EH (cell line): ENCODE results near the gene ERP29.
"Not testable (repeated sequence)": the region's sequence is repeated elsewhere in the genome, so short reads cannot be mapped to it uniquely, and the experiment has no call there.

Source experiments
- DNase-seq: peaks from one replicate; pipeline ENCODE4 v3.0.0-alpha.2; 2015; ENCODE audit warnings: low read depth

ERP29 gene

DNA sequence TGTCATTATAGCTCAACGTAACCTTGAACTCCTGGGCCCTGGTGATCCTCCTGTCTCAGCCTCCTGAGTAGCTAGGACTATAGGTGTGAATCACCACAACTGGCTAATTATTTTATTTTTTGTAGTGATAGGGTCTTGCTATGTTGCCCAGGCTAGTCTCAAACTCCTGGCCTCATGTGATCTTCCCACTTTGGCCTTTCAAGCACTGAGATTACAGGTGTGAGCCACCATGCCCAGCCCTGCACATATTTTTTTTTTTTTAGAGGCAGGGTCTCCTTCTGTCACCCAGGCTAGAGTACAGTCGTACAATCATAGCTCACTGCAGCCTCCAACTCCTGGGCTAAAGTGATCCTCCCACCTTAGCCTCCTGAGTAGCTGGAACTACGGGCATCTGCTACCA lies 9.2 kb upstream of the ERP29 start:
- DNase-seq = no peak

DNA sequence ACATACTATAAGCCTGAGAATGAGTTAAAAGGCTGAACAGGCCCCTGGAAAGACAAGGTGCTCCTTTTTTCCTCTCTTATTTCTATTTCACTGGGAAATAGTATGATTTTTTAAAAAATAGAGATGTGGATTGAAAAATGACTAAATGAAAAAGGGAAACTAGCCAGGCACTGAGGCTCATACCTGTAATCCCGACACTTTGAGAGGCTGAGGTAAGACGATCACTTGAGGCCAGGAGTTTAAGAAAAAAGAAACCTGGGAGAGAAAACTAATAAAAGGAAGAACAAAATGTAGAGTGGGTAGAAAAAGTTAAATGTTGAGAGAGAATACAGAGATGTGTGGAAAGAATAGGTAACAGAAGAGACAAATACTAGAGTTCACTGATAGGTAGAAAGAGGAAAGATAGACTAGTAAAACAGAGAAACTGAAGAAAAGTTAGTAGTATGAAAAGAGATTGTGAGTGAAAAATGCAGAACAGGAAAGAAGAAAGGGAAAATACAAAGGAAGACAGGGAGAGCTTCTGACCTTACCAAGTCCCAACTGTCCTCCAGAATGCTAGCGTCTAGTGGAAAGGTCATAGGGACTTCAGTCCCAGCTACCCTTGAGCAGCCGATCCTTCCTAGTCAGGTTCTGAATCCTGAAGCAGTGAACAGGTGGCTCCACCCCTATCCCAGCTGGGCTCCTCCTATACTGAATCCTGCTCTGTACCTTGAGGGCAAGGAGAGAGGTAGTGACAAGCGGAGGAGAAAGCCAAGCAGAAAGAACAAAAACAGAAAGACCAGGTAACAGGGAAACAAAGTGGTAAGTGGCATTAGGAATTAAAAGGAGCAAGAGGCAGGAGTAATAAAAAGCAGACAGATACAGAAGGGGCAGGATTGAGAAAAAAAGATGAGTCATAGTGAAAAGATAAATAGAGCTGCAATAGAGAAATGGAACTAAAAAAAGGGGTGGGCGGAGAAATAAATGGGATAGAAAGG lies 7.5 kb upstream of the ERP29 start:
- peak; percentile 36 for DNase-seq

- no peak for DNase-seq
Observed at GRCh38 chr12:112007945-112008344, 5.3 kb upstream of the ERP29 start.

- DNase-seq = no peak
Observed at GRCh38 chr12:112008918-112009317, 4.3 kb upstream of the ERP29 start.

DNA sequence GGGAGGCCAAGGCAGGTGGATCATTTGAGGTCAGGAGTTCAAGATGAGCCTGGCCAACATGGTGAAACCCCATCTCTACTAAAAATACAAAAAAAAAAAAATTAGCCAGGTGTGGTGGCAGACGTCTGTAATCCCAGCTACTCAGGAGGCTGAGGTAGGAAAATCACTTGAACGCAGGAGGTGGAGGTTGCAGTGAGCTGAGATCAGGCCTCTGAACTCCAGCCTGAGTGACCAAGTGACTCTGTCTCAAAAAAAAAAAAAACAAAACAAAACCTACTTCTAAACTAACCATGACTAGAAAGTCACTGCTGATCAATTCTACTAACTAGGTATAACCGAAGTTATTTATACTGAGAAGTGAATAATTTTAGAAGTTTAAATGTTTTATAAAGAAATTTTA lies 3.6 kb upstream of the ERP29 start:
- not testable (repeated sequence) for DNase-seq

- no peak for DNase-seq
Observed at GRCh38 chr12:112010415-112011344, 2.5 kb upstream of the ERP29 start.

- DNase-seq = no peak
Observed at GRCh38 chr12:112011685-112012084, 1.5 kb upstream of the ERP29 start.

GRCh38 chr12:112013601-112014402 lies 576 bp downstream of the ERP29 start:
- peak; percentile 82 for DNase-seq

DNA sequence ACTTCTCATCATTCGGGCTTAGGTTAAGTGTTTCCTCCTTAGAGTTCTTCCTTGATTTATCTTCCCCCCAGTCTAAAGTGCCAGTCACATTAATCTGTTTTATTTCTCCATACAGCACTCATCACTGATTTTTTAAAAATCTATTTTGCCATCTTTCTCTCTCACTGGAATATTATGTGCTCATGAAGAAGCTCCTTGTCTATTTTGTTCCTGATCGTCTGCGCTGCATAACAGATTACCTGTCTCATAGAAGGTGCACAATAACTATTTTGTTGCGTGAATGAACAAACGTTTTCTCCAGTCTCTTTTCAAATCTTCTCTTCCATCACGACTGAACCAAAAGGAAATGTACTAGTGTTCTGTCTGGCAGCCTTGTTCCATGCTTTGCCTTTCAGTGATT lies 2.7 kb downstream of the ERP29 start:
- no peak for DNase-seq

DNA sequence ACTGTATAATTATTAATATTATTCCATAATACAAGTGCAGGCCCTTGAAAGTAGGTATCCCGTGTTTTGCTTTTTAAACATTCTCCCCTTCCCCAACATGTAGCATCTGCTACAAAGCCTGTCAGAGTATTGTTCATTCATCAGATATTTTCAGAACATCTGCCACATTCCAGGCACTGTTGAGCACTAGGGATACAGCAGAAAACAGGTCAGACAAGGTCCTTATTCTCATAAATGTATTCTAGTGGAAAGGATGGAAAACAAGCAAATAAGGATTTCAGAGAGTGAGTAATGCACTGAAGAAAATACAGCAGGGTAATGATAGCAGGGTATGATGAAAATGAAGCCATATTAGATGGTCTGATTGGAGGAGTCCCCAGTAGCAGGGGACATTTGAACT lies 3.8 kb downstream of the ERP29 start:
- no peak for DNase-seq

- DNase-seq = peak; percentile 91
Observed at GRCh38 chr12:112018571-112019237, 5.5 kb downstream of the ERP29 start.

- no peak for DNase-seq
Observed at GRCh38 chr12:112020947-112021457, 7.8 kb downstream of the ERP29 start.

DNA sequence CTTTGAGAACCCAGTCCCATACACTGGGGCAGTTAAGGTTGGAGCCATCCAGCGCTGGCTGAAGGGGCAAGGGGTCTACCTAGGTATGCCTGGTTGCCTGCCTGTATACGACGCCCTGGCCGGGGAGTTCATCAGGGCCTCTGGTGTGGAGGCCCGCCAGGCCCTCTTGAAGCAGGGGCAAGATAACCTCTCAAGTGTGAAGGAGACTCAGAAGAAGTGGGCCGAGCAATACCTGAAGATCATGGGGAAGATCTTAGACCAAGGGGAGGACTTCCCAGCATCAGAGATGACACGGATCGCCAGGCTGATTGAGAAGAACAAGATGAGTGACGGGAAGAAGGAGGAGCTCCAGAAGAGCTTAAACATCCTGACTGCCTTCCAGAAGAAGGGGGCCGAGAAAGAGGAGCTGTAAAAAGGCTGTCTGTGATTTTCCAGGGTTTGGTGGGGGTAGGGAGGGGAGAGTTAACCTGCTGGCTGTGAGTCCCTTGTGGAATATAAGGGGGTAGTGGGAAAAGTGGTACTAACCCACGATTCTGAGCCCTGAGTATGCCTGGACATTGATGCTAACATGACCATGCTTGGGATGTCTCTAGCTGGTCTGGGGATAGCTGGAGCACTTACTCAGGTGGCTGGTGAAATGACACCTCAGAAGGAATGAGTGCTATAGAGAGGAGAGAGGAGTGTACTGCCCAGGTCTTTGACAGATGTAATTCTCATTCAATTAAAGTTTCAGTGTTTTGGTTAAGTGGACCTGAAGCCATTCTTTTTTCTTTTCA lies 9.2 kb downstream of the ERP29 start:
- no peak for DNase-seq

DNA sequence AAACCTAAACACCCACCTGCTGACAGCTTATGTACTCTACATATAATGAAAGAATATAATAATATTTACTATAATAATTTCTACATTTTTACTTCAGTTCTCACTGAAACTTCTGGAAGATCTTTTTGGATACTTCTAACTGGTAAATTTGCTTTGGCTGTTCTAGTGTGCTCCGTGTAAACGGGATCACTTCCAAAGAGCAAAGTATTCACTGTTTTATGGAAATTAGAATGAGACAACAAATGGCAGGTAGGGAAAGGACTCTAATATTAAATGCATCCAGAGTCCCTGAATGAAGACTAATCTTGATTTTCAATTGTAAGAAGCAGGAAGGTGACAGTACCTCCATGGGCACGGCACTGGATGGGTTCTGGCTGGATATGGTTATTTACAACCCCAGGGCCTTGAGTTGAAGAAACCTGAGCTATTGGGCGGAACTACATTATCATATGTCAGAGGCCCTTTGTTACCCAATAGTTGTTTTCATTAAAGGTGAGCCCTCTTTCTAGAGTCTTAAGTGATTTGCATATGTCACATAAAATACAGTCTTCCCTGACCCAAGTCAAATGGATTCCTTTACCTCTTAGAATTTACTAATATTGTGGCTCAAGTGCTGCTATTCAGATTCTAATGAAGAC lies 10.7 kb downstream of the ERP29 start:
- no peak for DNase-seq

GRCh38 chr12:112025808-112026375 lies 12.7 kb downstream of the ERP29 start:
- DNase-seq = peak; percentile 48

DNA sequence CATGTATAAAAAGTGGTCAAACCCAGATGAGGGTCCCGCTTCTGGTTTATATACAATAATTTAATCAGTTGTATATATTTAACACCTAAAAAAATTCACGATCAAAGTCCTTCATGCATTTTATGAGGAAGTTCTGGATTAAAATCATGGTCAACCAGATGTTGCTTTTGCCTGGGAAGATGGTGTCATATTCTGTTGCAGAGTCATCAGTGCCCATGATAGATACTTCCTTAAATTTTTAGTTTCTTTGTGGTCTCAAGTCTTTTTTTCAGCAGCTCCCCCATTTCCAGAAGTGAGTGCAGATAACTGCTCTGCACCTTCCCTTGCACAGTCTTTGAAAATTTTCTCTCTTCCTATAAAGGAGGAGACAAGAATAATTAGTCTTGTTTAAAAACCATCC lies 16.1 kb downstream of the ERP29 start:
- DNase-seq = no peak

- no peak for DNase-seq
Observed at GRCh38 chr12:112031472-112031871, 18.2 kb downstream of the ERP29 start.

GRCh38 chr12:112032292-112032691 lies 19.1 kb downstream of the ERP29 start:
- DNase-seq = no peak

GRCh38 chr12:112035219-112035785 lies 22.1 kb downstream of the ERP29 start:
- DNase-seq = no peak
